Neural progenitor cell (in vitro differentiated cells): ENCODE results near the gene PCNX2. TPM values are rescaled to one million over a fixed set of nuclear protein-coding genes. Genes with fewer than 3 reads are reported as not detected.
A peak's percentile ranks its signal among the peaks of the same experiment; 100 is the strongest.

ENCODE experiments used
- DNase-seq: peaks from one replicate; pipeline ENCODE4 v3.0.0-alpha.2; 2016; ENCODE audit warnings: low spot score
- H2AFZ ChIP-seq: fragments of 200-600 bp; sonication (generic); replicated peaks from 2 replicates; pipeline ENCODE4 v1.6.1; 2016; ENCODE audit warnings: antibody characterized with exemption
- H3F3A ChIP-seq: fragments of 200-600 bp; sonication (generic); 2 replicates; pipeline ENCODE4 v1.6.1; 2016; ENCODE audit warnings: antibody characterized with exemption, low read depth
- H3K27ac ChIP-seq: fragments of 200-600 bp; sonication (generic); 2 replicates; pipeline ENCODE4 v1.5.1; 2016; ENCODE audit warnings: mild to moderate bottlenecking
- H3K27me3 ChIP-seq: fragments of 200-600 bp; sonication (generic); 2 replicates; pipeline ENCODE4 v1.6.1; 2016; ENCODE audit warnings: mild to moderate bottlenecking, moderate library complexity
- H3K36me3 ChIP-seq: fragments of 200-600 bp; sonication (generic); 2 replicates; pipeline ENCODE4 v1.5.1; 2016
- H3K4me1 ChIP-seq: fragments of 200-600 bp; sonication (generic); 2 replicates; pipeline ENCODE4 v1.6.1; 2016; ENCODE audit warnings: mixed run types
- H3K4me2 ChIP-seq: fragments of 200-600 bp; sonication (generic); 2 replicates; pipeline ENCODE4 v1.6.1; 2016
- H3K4me3 ChIP-seq: fragments of 200-600 bp; sonication (generic); 2 replicates; pipeline ENCODE4 v1.5.1; 2016
- H3K79me2 ChIP-seq: fragments of 200-600 bp; sonication (generic); 2 replicates; pipeline ENCODE4 v1.6.1; 2016; ENCODE audit warnings: low read depth
- H3K9ac ChIP-seq: fragments of 200-600 bp; sonication (generic); 2 replicates; pipeline ENCODE4 v1.6.1; 2016
- H3K9me3 ChIP-seq: fragments of 200-600 bp; sonication (generic); 2 replicates; pipeline ENCODE4 v1.5.1; 2016; ENCODE audit warnings: low read depth
- H4K20me1 ChIP-seq: fragments of 200-600 bp; sonication (generic); 2 replicates; pipeline ENCODE4 v1.6.1; 2016; ENCODE audit warnings: low read depth
- H3K27ac Mint-ChIP-seq: 3 replicates; pipeline ENCODE4 v1.8.0; 2021; ENCODE audit warnings: mixed read lengths
- H3K27me3 Mint-ChIP-seq: 2 replicates; pipeline ENCODE4 v1.8.0; 2022; ENCODE audit warnings: low read depth, mild to moderate bottlenecking, inconsistent platforms, moderate library complexity, mixed read lengths; ENCODE audit not compliant: insufficient read depth
- H3K36me3 Mint-ChIP-seq: 3 replicates; pipeline ENCODE4 v1.8.0; 2021; ENCODE audit warnings: mixed read lengths
- H3K4me1 Mint-ChIP-seq: 3 replicates; pipeline ENCODE4 v1.8.0; 2021; ENCODE audit warnings: mixed read lengths
- H3K4me3 Mint-ChIP-seq: 3 replicates; pipeline ENCODE4 v1.8.0; 2021; ENCODE audit warnings: mild to moderate bottlenecking, moderate library complexity, mixed read lengths
- H3K9me3 Mint-ChIP-seq: 3 replicates; pipeline ENCODE4 v1.8.0; 2020; ENCODE audit warnings: mixed read lengths
- CTCF ChIP-seq: fragments of 200-600 bp; sonication (generic); IDR thresholded peaks from 2 replicates; pipeline ENCODE4 v1.5.1; 2017; ENCODE audit warnings: antibody characterized with exemption, mild to moderate bottlenecking
- EZH2 ChIP-seq: fragments of 200-600 bp; sonication (generic); IDR thresholded peaks from 2 replicates; pipeline ENCODE4 v1.6.1; 2017; ENCODE audit warnings: antibody characterized with exemption, mild to moderate bottlenecking, moderate library complexity
- EZH2phosphoT487 ChIP-seq: fragments of 200-600 bp; sonication (generic); IDR thresholded peaks from 2 replicates; pipeline ENCODE4 v1.6.1; 2017; ENCODE audit warnings: antibody characterized with exemption
- total RNA-seq: library from RNA; depleted of rRNA; stranded (reverse); fragments of >200 nt; gene quantifications from 2 replicates; pipeline ENCODE4 v1.2.3, GENCODE V29; 2015; ENCODE audit warnings: low replicate concordance

The PCNX2 gene
- total RNA-seq, 1 donor from 2014 or later, result 30.8 TPM

GRCh38 chr1:233006541-233006973 is 289.0 kb downstream of the PCNX2 start:
- H3K79me2 ChIP-seq, result no peaks in the 10 kb centered on the region
- Mint-ChIP-seq H3K27me3 (no peaks in the 10 kb centered on the region), H3K4me1 (peaks cover 19% of the 10 kb centered on the region), H3K4me3 (no peak overlapping the region), H3K9me3 (peaks cover 6% of the 10 kb centered on the region), H3K27ac (no peak overlapping the region), H3K36me3 (peaks cover 1% of the 10 kb centered on the region)
- H3K27me3 ChIP-seq, result no peaks in the 10 kb centered on the region
- H3K27ac ChIP-seq, result no peak overlapping the region
- no peaks in the 10 kb centered on the region for H3K36me3 ChIP-seq
- no peak overlapping the region for H2AFZ ChIP-seq
- no peak overlapping the region for H3K4me3 ChIP-seq
- H3K9me3 ChIP-seq, result no peaks in the 10 kb centered on the region
- no peak overlapping the region for H3K9ac ChIP-seq
- peaks cover 11% of the 10 kb centered on the region for H3K4me1 ChIP-seq
- TF ChIP-seq EZH2 (no peak), EZH2phosphoT487 (no peak), CTCF (no peak)
- H4K20me1 ChIP-seq, result no peaks in the 10 kb centered on the region
- H3F3A ChIP-seq, result no peaks in the 10 kb centered on the region
- no peak overlapping the region for H3K4me2 ChIP-seq
- DNase-seq, result no peak

- Histone ChIP-seq H3K4me3 (no peak overlapping the region), H3K36me3 (no peaks in the 10 kb centered on the region), H3K27me3 (no peaks in the 10 kb centered on the region), H3K27ac (no peak overlapping the region), H3K4me1 (peaks cover 11% of the 10 kb centered on the region), H3K4me2 (no peak overlapping the region), H2AFZ (no peak overlapping the region), H3K79me2 (no peaks in the 10 kb centered on the region), H3K9ac (no peak overlapping the region), H3K9me3 (no peaks in the 10 kb centered on the region), H3F3A (no peaks in the 10 kb centered on the region), H4K20me1 (no peaks in the 10 kb centered on the region)
- Mint-ChIP-seq H3K36me3 (peaks cover 1% of the 10 kb centered on the region), H3K27me3 (no peaks in the 10 kb centered on the region), H3K4me3 (no peak overlapping the region), H3K27ac (peak overlapping the region; percentile 38), H3K4me1 (peaks cover 19% of the 10 kb centered on the region), H3K9me3 (peaks cover 6% of the 10 kb centered on the region)
- TF ChIP-seq CTCF, result no peak
- TF ChIP-seq EZH2phosphoT487, result no peak
- TF ChIP-seq EZH2, result no peak
- DNase-seq, result no peak
Observed at GRCh38 chr1:233006108-233006507, 289.4 kb downstream of the PCNX2 start.

- Mint-ChIP-seq H3K4me1 (peaks cover 19% of the 10 kb centered on the region), H3K27me3 (no peaks in the 10 kb centered on the region), H3K27ac (peak overlapping the region; percentile 38), H3K36me3 (peaks cover under 1% of the 10 kb centered on the region), H3K9me3 (peaks cover 6% of the 10 kb centered on the region), H3K4me3 (no peak overlapping the region)
- Histone ChIP-seq H3K4me2 (no peak overlapping the region), H3K36me3 (no peaks in the 10 kb centered on the region), H3K9ac (no peak overlapping the region), H2AFZ (no peak overlapping the region), H4K20me1 (no peaks in the 10 kb centered on the region), H3K79me2 (no peaks in the 10 kb centered on the region), H3K4me3 (no peak overlapping the region), H3K27me3 (no peaks in the 10 kb centered on the region), H3K9me3 (no peaks in the 10 kb centered on the region), H3F3A (no peaks in the 10 kb centered on the region), H3K4me1 (peaks cover 11% of the 10 kb centered on the region), H3K27ac (no peak overlapping the region)
- TF ChIP-seq CTCF (no peak), EZH2 (no peak), EZH2phosphoT487 (no peak)
- no peak for DNase-seq
Observed at GRCh38 chr1:233005703-233006102, 289.8 kb downstream of the PCNX2 start.
